Measurements from ENCODE around the gene HAGHL.

DNA sequence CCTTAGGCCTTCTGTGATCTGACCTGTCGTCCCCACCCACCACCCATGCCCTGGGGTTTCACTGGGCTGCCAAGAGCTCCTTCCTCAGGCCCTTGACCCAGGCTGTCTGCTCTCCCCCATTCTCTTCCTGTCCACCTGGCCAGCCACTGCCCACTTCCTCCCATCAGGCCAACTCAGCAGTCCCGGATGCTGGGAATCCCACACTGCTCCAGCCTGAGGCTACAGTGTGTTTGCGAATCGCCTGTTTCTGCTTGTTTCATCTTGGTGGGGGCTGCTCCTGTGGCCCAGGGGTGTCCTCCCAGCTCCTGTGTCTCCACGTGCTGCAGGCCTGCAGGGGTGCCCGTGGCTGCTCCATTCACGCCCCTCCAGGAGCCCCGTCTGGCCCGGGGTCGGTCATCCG is 12.8 kb upstream of the HAGHL start:
- no peak for TF ChIP-seq POLR2A (IDR thresholded peaks at IDR 0.05; ENCODE audit: control extremely low read depth in 1 of 2, low read depth in 2 of 2, low read length in 2 of 2)
- no peak for TF ChIP-seq TCF12 (IDR thresholded peaks at IDR 0.05; ENCODE audit: low read depth, low read length)
- TF ChIP-seq, protein P1, sequence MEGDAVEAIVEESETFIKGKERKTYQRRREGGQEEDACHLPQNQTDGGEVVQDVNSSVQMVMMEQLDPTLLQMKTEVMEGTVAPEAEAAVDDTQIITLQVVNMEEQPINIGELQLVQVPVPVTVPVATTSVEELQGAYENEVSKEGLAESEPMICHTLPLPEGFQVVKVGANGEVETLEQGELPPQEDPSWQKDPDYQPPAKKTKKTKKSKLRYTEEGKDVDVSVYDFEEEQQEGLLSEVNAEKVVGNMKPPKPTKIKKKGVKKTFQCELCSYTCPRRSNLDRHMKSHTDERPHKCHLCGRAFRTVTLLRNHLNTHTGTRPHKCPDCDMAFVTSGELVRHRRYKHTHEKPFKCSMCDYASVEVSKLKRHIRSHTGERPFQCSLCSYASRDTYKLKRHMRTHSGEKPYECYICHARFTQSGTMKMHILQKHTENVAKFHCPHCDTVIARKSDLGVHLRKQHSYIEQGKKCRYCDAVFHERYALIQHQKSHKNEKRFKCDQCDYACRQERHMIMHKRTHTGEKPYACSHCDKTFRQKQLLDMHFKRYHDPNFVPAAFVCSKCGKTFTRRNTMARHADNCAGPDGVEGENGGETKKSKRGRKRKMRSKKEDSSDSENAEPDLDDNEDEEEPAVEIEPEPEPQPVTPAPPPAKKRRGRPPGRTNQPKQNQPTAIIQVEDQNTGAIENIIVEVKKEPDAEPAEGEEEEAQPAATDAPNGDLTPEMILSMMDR (IDR thresholded peaks at IDR 0.05; ENCODE audit: control extremely low read depth in 1 of 3, insufficient read depth in 1 of 3, low read depth in 1 of 3, low read length in 3 of 3): no peak

All from H1 (cell line).